ENCODE data around the gene ACIN1. TPM values are rescaled to one million over a fixed set of nuclear protein-coding genes. Genes with fewer than 3 reads are reported as not detected.

Gene ACIN1
- total and polyA plus RNA-seq, 2 of the 13 experiments (the other 11 are each of a cell fraction or from before 2014, with no cell fraction given), result 165 to 183 TPM

GRCh38 chr14:23104591-23105347 lies 9.8 kb upstream of the ACIN1 start, which contains the start of gene CIROP (continued):
- no peak for TF ChIP-seq ZBTB40 (IDR thresholded peaks at IDR 0.05)
- no peak for TF ChIP-seq ZBTB40 (CRISPR knock-in tag; IDR thresholded peaks at IDR 0.05)
- no peak for TF ChIP-seq RNF219 (CRISPR knock-in tag; IDR thresholded peaks at IDR 0.05)
- no peak for TF ChIP-seq MIER2 (CRISPR knock-in tag; IDR thresholded peaks at IDR 0.05)
- TF ChIP-seq GATA4 (IDR thresholded peaks at IDR 0.05; ENCODE audit: borderline replicate concordance, low read depth), result no peak
- TF ChIP-seq PRDM15 (CRISPR knock-in tag; IDR thresholded peaks at IDR 0.05), result no peak
- TF ChIP-seq TCF12 (IDR thresholded peaks at IDR 0.05), result no peak
- TF ChIP-seq TCF12 (CRISPR knock-in tag; IDR thresholded peaks at IDR 0.05), result no peak
- TF ChIP-seq HMG20B (CRISPR knock-in tag; conservative IDR thresholded peaks at IDR 0.05), result 0 out of 2 replicates have a peak, but pooled peaks have one; percentile 19
- no peak for TF ChIP-seq SIN3A (IDR thresholded peaks at IDR 0.05; ENCODE audit: borderline replicate concordance, low read depth, low read length)
- TF ChIP-seq MIXL1 (CRISPR knock-in tag; IDR thresholded peaks at IDR 0.05), result peak; percentile 3; the same call in 1 of the 2 replicates
- TF ChIP-seq ZGPAT (CRISPR knock-in tag; IDR thresholded peaks at IDR 0.05), result 0 out of 2 replicates have a peak, but pooled peaks have one; percentile 31
- TF ChIP-seq NFATC3 (CRISPR knock-in tag; IDR thresholded peaks at IDR 0.05), result no peak

Data from HepG2 (cell line).